Measurements from ENCODE around the gene PCGF2. TPM values are rescaled to one million over a fixed set of nuclear protein-coding genes. Genes with fewer than 3 reads are reported as not detected.

Gene PCGF2
- total RNA-seq, 1 donor from 2014 or later: 112 TPM

GRCh38 chr17:38690386-38690785 is 57.8 kb downstream of the PCGF2 start:
- Mint-ChIP-seq H3K36me3 (ENCODE audit: insufficient read depth) (peaks cover 1% of the 10 kb centered on the region), H3K27ac (no peak overlapping the region), H3K4me3 (ENCODE audit: low read depth) (no peak overlapping the region), H3K9me3 (ENCODE audit: low read depth) (no peaks in the 10 kb centered on the region), H3K4me1 (ENCODE audit: low read depth) (no peaks in the 10 kb centered on the region), H3K27me3 (peaks cover 28% of the 10 kb centered on the region)
- no peak for TF ChIP-seq CTCF (IDR thresholded peaks at IDR 0.05; ENCODE audit: unreplicated experiment)
- no peak for DNase-seq (ENCODE audit: low spot score, unreplicated experiment)

GRCh38 chr17:38687286-38687685 is 60.9 kb downstream of the PCGF2 start:
- DNase-seq (ENCODE audit: low spot score, unreplicated experiment): no peak
- no peaks in the 10 kb centered on the region for H3K4me1 Mint-ChIP-seq (ENCODE audit: low read depth)
- H3K27me3 Mint-ChIP-seq: peaks cover 19% of the 10 kb centered on the region
- no peak overlapping the region for H3K4me3 Mint-ChIP-seq (ENCODE audit: low read depth)
- H3K36me3 Mint-ChIP-seq (ENCODE audit: insufficient read depth): peaks cover 1% of the 10 kb centered on the region
- TF ChIP-seq CTCF (IDR thresholded peaks at IDR 0.05; ENCODE audit: unreplicated experiment): no peak
- H3K27ac Mint-ChIP-seq: no peak overlapping the region
- no peaks in the 10 kb centered on the region for H3K9me3 Mint-ChIP-seq (ENCODE audit: low read depth)

GRCh38 chr17:38685491-38685890 is 62.6 kb downstream of the PCGF2 start:
- Mint-ChIP-seq H3K9me3 (ENCODE audit: low read depth) (no peaks in the 10 kb centered on the region), H3K27ac (no peak overlapping the region), H3K4me3 (ENCODE audit: low read depth) (no peak overlapping the region), H3K36me3 (ENCODE audit: insufficient read depth) (no peaks in the 10 kb centered on the region), H3K27me3 (peaks cover 14% of the 10 kb centered on the region), H3K4me1 (ENCODE audit: low read depth) (no peaks in the 10 kb centered on the region)
- TF ChIP-seq CTCF (IDR thresholded peaks at IDR 0.05; ENCODE audit: unreplicated experiment): no peak
- no peak for DNase-seq (ENCODE audit: low spot score, unreplicated experiment)

Small RNA genes within 50 kb of the gene (microRNA-seq; reads per million reads assigned to microRNA genes)
- gene MIR4726 (ENCODE audit: borderline number of aligned reads, unreplicated experiment) (4.8 reads per million), gene MIR4734 (ENCODE audit: borderline number of aligned reads, unreplicated experiment) (3.0 reads per million)

Other genes with a start within 250 kb of the PCGF2 start
- gene SRCIN1, start 142.4 kb downstream of the PCGF2 start, total RNA-seq: 13.8 and 16.7 TPM in 2 replicates
- 8.2 and 10.0 TPM in 2 replicates for gene EPOP, start 73.4 kb downstream of the PCGF2 start, total RNA-seq
- 147 and 155 TPM in 2 replicates for gene MLLT6, start 43.1 kb downstream of the PCGF2 start, total RNA-seq
- 5.1 and 5.9 TPM in 2 replicates for gene CISD3, start 18.0 kb downstream of the PCGF2 start, total RNA-seq
- gene PSMB3, start 4.4 kb upstream of the PCGF2 start, total RNA-seq: 134 and 138 TPM in 2 replicates
- 66.8 and 77.8 TPM in 2 replicates for gene PIP4K2B, start 51.2 kb upstream of the PCGF2 start, total RNA-seq
- gene CWC25, start 77.0 kb upstream of the PCGF2 start, total RNA-seq: 17.1 and 19.9 TPM in 2 replicates
- 1,623 and 1,642 TPM in 2 replicates for gene RPL23, start 105.4 kb upstream of the PCGF2 start, total RNA-seq
- gene LASP1, start 121.7 kb upstream of the PCGF2 start, total RNA-seq: 134 and 135 TPM in 2 replicates
- gene FBXO47, start 219.1 kb upstream of the PCGF2 start, total RNA-seq: not detected in 2 replicates

Measured in progenitor cell of endocrine pancreas (in vitro differentiated cells).